ENCODE data around the gene SUPV3L1. TPM values are rescaled to one million over a fixed set of nuclear protein-coding genes. Genes with fewer than 3 reads are reported as not detected.

Gene SUPV3L1
- total and polyA plus RNA-seq, 7 donors: 33.9 to 56.4 (median 50.6) TPM

DNA sequence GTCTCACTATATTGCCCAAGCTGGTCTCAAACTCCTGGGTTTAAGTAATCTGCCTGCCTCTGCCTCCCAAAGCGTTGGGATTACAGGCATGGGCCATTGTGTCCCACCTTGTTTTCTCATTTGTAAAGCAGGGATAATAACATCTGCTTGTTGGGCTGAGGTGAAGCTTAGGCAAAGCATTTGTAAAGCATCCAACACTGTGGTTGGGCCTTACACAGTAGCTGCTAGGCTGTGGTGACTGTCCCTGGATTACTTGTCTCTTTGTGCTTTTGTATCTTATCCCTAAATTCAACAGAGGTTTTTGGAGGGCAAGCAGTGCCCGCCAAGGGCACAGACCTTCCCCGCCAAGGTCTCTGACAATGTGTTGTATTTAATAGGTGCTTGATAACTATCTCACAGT lies 54.4 kb downstream of the SUPV3L1 start:
- ATAC-seq (no peak), DNase-seq (no peak)
- Histone ChIP-seq H3K27ac (no peak overlapping the region), H3K4me1 (peaks cover 5% of the 10 kb centered on the region), H3K4me3 (no peak overlapping the region), H3K27me3 (ENCODE audit: insufficient read depth in 3 of 3, low read length in 2 of 3) (no peaks in the 10 kb centered on the region), H3K9me3 (no peaks in the 10 kb centered on the region), H3K36me3 (ENCODE audit: insufficient read depth in 1 of 2, low read depth in 1 of 2) (no peaks in the 10 kb centered on the region)
- intact Hi-C loops (cut with DNase I): loop anchor here (10.0 kb wide), 2 partner anchors 270 to 400 kb away; partner anchors contain the start of gene FAM241B (in 1 of the 2)
- WGBS, 3 donors: 88 to 95% (median 92%) methylated on average over 3 of the region's 3 CpGs
- TF ChIP-seq, protein P1, sequence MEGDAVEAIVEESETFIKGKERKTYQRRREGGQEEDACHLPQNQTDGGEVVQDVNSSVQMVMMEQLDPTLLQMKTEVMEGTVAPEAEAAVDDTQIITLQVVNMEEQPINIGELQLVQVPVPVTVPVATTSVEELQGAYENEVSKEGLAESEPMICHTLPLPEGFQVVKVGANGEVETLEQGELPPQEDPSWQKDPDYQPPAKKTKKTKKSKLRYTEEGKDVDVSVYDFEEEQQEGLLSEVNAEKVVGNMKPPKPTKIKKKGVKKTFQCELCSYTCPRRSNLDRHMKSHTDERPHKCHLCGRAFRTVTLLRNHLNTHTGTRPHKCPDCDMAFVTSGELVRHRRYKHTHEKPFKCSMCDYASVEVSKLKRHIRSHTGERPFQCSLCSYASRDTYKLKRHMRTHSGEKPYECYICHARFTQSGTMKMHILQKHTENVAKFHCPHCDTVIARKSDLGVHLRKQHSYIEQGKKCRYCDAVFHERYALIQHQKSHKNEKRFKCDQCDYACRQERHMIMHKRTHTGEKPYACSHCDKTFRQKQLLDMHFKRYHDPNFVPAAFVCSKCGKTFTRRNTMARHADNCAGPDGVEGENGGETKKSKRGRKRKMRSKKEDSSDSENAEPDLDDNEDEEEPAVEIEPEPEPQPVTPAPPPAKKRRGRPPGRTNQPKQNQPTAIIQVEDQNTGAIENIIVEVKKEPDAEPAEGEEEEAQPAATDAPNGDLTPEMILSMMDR (IDR thresholded peaks at IDR 0.05): no peak

GRCh38 chr10:69237528-69238159 lies 57.6 kb downstream of the SUPV3L1 start:
- intact Hi-C loops (cut with DNase I): loop anchor here (1.0 to 10.0 kb wide), 5 partner anchors 80 to 397 kb away; partner anchors contain the start of gene FAM241B (in 1 of the 2)
- H3K4me3 ChIP-seq: no peak overlapping the region
- H3K27ac ChIP-seq: no peak overlapping the region
- H3K36me3 ChIP-seq (ENCODE audit: insufficient read depth in 1 of 2, low read depth in 1 of 2): no peaks in the 10 kb centered on the region
- ATAC-seq (peak; percentile 96 to 100 (median 100)), DNase-seq (peak; percentile 85 to 93)
- 21 to 26% (median 22%) methylated on average over 17 of the region's 17 CpGs for WGBS, 3 donors
- H3K27me3 ChIP-seq (ENCODE audit: insufficient read depth in 3 of 3, low read length in 2 of 3): no peaks in the 10 kb centered on the region
- H3K4me1 ChIP-seq: peaks cover 5% of the 10 kb centered on the region
- TF ChIP-seq, protein P1 (IDR thresholded peaks at IDR 0.05): peak; percentile 97
- H3K9me3 ChIP-seq: no peaks in the 10 kb centered on the region

GRCh38 chr10:69239136-69239535 lies 59.1 kb downstream of the SUPV3L1 start:
- Histone ChIP-seq H3K9me3 (no peaks in the 10 kb centered on the region), H3K27ac (no peak overlapping the region), H3K36me3 (ENCODE audit: insufficient read depth in 1 of 2, low read depth in 1 of 2) (no peaks in the 10 kb centered on the region), H3K4me3 (no peak overlapping the region), H3K4me1 (peaks cover 5% of the 10 kb centered on the region), H3K27me3 (ENCODE audit: insufficient read depth in 3 of 3, low read length in 2 of 3) (no peaks in the 10 kb centered on the region)
- intact Hi-C loops (cut with DNase I): loop anchor here (5.0 to 10.0 kb wide), 4 partner anchors 78 to 396 kb away; partner anchors contain the start of gene FAM241B (in 1 of the 2)
- ATAC-seq (no peak), DNase-seq (no peak)
- 84 to 91% (median 87%) methylated on average over 5 of the region's 5 CpGs for WGBS, 3 donors
- TF ChIP-seq, protein P1 (IDR thresholded peaks at IDR 0.05): no peak

GRCh38 chr10:69239816-69240434 lies 59.9 kb downstream of the SUPV3L1 start:
- H3K36me3 ChIP-seq (ENCODE audit: insufficient read depth in 1 of 2, low read depth in 1 of 2): no peaks in the 10 kb centered on the region
- H3K9me3 ChIP-seq: no peaks in the 10 kb centered on the region
- WGBS, 3 donors: 69 to 78% (median 71%) methylated on average over 6 of the region's 6 CpGs
- no peaks in the 10 kb centered on the region for H3K27me3 ChIP-seq (ENCODE audit: insufficient read depth in 3 of 3, low read length in 2 of 3)
- no peak overlapping the region for H3K27ac ChIP-seq
- intact Hi-C loops (cut with DNase I): loop anchor here (5.0 to 10.0 kb wide), 4 partner anchors 77 to 395 kb away; partner anchors contain the start of gene FAM241B (in 1 of the 2)
- TF ChIP-seq, protein P1 (IDR thresholded peaks at IDR 0.05): no peak
- H3K4me1 ChIP-seq: peaks cover 5% of the 10 kb centered on the region
- ATAC-seq (no peak), DNase-seq (no peak)
- no peak overlapping the region for H3K4me3 ChIP-seq
